HG02852 (cell line): Measurements from ENCODE around the gene THAP12.
"Not testable (repeated sequence)": the region's sequence is repeated elsewhere in the genome, so short reads cannot be mapped to it uniquely, and the experiment has no call there.

Experiments
- ATAC-seq: cut with Tn5 transposase; IDR thresholded peaks from one replicate; pipeline ENCODE4 v1.9.1; 2021; ENCODE audit warnings: mild to moderate bottlenecking, moderate library complexity; ENCODE audit not compliant: unreplicated experiment

THAP12 gene

GRCh38 chr11:76380977-76381719 lies at the start of gene THAP12, which contains the start of gene GVQW3:
Gene THAP12 (minus strand): TSS chr11:76381132. CDS start chr11:76380836, 296 bp downstream.
Gene GVQW3 (plus strand): TSS chr11:76381323. CDS start chr11:76381829, 506 bp downstream.
- ATAC-seq: peak; percentile 62

GRCh38 chr11:76426660-76427059 lies 45.7 kb upstream of the THAP12 start:
- no peak for ATAC-seq

DNA sequence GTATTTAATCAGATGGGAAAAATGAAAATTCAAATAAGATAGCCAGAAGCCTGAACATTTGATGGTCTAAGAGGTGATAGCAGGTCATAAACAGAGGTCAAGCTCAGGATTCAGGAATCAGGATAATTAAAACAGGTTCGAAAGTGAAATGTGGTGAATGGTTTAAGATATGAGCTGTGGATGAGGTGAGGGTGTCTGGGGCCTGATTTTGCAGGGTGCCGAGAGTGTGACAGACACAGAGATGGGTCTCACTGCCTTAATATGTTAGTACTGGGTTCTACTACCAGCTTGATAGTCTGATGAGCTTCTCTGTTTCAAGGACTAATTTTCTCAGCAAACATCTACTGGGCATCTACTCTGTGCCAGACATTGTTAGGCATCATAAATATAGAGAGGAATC lies 44.0 kb upstream of the THAP12 start:
- no peak for ATAC-seq

DNA sequence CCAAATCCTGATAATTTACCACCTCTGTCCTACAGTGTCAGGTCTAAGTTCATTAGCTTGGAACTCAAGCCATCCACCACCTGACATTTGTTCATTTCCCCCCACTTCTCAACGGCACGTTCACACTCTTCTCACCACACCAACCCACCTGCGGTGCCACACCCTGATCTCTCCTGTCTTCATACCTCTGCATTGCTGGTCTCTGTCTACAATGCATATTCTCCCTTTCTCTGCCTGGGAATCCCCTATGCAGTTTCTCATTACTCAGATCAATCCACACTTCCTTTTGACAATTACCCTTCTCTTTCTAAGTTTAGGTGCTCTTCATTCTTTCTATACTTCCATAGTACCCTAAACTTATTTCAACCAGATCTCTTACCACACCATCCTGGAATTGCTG lies 43.4 kb upstream of the THAP12 start:
- ATAC-seq: peak; percentile 92

- ATAC-seq: no peak
Observed at GRCh38 chr11:76419896-76420295, 39.0 kb upstream of the THAP12 start.

- no peak for ATAC-seq
Observed at GRCh38 chr11:76415073-76415472, 34.1 kb upstream of the THAP12 start.

DNA sequence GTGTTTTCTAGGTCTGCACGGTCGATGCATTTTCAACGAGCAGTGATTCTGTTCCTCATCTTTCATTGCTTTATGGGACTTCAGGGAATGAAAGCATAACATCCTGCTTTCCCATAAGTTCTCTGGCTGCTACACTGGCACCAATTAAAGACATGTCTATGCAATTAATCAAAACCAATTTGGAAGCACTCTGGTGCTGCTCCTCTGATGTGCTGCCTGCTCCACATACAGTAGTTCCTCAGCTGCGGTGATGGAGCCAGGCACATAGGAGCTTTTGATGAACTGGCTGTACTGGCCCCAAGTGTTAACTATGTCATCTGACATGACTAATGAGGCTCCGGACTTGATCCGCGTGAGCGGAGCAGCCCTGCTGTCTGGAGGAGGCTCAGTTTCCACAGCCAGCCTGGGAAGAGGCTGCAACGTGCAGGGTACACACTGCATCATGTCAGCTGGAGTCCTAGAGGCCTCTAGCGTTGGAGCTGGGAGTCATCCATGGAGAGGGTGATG lies 30.0 kb upstream of the THAP12 start:
- ATAC-seq: no peak

GRCh38 chr11:76408171-76408965 lies 27.4 kb upstream of the THAP12 start:
- no peak for ATAC-seq

- ATAC-seq: no peak
Observed at GRCh38 chr11:76406359-76406758, 25.4 kb upstream of the THAP12 start.

GRCh38 chr11:76401484-76401883 lies 20.6 kb upstream of the THAP12 start:
- not testable (repeated sequence) for ATAC-seq

DNA sequence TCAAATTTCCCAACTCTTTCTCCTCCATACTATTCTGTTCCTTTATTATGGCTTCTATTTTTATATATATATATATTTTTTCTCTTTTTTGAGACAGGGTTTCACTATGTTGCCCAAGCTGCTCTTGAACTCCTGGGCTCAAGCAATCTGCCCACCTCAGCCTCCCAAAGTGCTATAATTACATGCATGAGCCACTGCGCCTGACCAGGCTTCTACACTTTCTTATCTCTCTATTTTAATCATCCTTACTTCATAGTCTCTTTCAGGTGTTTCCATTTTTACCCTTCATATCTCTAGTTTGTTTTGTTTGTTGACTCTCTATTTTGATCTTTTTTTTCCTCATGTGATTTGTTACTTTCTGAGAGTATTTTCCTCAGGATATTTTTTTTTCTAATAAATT lies 20.0 kb upstream of the THAP12 start:
- no peak for ATAC-seq

- ATAC-seq: no peak
Observed at GRCh38 chr11:76397383-76397782, 16.5 kb upstream of the THAP12 start.

DNA sequence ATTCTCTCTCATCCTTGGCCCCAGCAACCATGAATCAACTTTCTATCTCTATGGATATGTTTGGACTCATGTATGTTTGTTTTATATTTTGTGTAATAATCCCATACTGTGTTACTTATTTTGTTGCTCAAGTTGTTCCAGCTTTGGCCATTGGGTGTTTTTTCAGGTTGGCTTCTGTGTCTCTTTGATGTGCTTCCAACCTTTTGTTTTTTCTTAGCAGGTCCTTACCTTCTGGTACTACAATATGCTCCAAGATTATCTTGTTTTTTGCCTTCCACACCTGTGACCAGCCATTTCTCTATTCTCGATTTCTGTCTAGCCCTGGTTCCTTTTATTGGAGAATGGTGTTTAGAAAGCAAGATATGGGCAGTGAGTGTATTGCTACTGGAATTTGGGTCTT lies 14.4 kb upstream of the THAP12 start:
- ATAC-seq: no peak

GRCh38 chr11:76394411-76394810 lies 13.5 kb upstream of the THAP12 start:
- ATAC-seq: no peak

GRCh38 chr11:76392870-76393269 lies 11.9 kb upstream of the THAP12 start:
- no peak for ATAC-seq

DNA sequence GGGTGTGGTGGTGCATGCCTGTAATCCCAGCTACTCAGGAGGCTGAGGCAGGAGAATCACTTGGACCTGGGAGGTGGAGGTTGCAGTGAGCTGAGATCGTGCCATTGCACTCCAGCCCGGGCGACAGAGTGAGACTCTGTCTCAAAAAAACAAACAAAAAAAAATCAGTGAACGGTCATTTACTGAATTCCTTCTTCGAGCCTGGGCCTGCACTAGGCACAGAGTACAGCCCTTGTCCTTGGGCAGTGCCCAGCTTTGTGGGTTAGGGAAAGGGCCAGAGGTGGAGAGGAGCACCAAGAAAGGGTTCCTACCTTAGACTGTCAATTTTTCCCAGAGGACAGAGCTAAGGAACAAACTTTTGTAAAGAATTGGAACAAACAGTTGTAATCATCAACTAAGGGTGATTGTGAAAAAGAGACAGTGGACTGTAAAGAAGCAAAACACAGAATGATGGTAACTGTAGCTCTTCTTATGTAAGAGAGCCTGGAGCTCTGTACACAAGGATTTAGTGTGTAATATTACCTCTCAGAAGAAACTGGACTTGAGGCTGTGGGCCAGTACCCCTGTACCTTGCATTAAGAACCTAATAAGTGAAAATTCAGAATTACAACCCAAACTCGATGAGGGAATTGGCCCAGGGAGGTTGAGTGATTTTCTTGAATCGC lies 11.0 kb upstream of the THAP12 start:
- no peak for ATAC-seq

DNA sequence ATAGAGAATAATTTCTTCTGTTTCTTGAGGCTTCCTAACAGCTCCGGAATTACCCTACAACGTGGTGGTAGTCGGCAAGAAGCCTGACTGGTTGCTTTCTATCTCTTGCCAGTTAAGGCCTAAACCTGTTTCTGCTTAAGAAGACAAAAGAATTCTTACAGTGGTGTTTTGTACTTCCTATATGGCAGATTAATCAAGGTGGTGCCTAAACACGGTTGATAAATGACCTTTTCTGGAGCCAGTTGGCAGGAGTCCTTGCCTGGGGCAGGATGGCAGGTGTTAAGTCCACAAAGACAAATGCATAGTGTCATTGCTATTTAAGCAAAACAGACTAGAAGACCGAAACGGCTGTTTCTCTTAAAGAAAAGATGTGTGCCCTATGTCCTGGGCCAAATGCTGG lies 10.1 kb upstream of the THAP12 start:
- ATAC-seq: no peak

GRCh38 chr11:76388408-76388807 lies 7.5 kb upstream of the THAP12 start:
- ATAC-seq: no peak

- no peak for ATAC-seq
Observed at GRCh38 chr11:76385903-76386302, 5.0 kb upstream of the THAP12 start.

- no peak for ATAC-seq
Observed at GRCh38 chr11:76382209-76382608, 1.3 kb upstream of the THAP12 start.
